H1 (cell line): ENCODE data around the gene HYDIN. TPM values are rescaled to one million over a fixed set of nuclear protein-coding genes. Genes with fewer than 3 reads are reported as not detected.

Source experiments
- CHD2 ChIP-seq: IDR thresholded peaks from 2 replicates; pipeline ENCODE4 v1.6.1; 2012; ENCODE audit warnings: low read length, improper control_type of control experiment
- CTCF ChIP-seq, 3 experiments: IDR thresholded peaks; 1 replicate in 2 of 3; 2 replicates in 1 of 3; pipeline versions ENCODE4 v1.5.1 to v1.6.1; 2011; ENCODE audit warnings: low read length in 3 of 3, mild to moderate bottlenecking in 3 of 3, inconsistent platforms in 2 of 3, low read depth in 1 of 3, moderate library complexity in 1 of 3; ENCODE audit not compliant: insufficient read depth in 1 of 3; ENCODE audit errors: control extremely low read depth in 1 of 3
- NANOG ChIP-seq: IDR thresholded peaks from 2 replicates; pipeline ENCODE4 v1.6.1; 2011; ENCODE audit warnings: low read length, low read depth, mild to moderate bottlenecking, inconsistent platforms; ENCODE audit not compliant: insufficient read depth, poor library complexity, severe bottlenecking
- POLR2AphosphoS5 ChIP-seq: IDR thresholded peaks from 2 replicates; pipeline ENCODE4 v1.6.1; 2011; ENCODE audit warnings: low read depth, low read length
- RAD21 ChIP-seq, 2 experiments: IDR thresholded peaks in 1 of 2; conservative IDR thresholded peaks in 1 of 2; 2 replicates each; pipeline ENCODE4 v1.6.1; 2011; ENCODE audit warnings: low read depth in 2 of 2, low read length in 2 of 2, improper control_type of control experiment in 1 of 2, inconsistent platforms in 1 of 2, mild to moderate bottlenecking in 1 of 2, moderate library complexity in 1 of 2
- USF2 ChIP-seq: IDR thresholded peaks from 2 replicates; pipeline ENCODE4 v1.6.1; 2011; ENCODE audit warnings: low read length, improper control_type of control experiment
- polyA plus RNA-seq, 7 experiments: library from polyadenylated mRNA; depleted of rRNA in 3 of 7; stranded (reverse) in 5 of 7; unstranded in 2 of 7; fragments of >200 nt in 5 of 7; fragments of 200-250 nt in 2 of 7; gene quantifications; 1 replicate in 5 of 7; 2 replicates in 1 of 7; 4 replicates in 1 of 7; pipeline versions ENCODE4 v1.2.1 to v1.2.3, GENCODE V29; 2011 to 2013; ENCODE audit warnings: missing spikeins in 2 of 7, mixed read lengths in 2 of 7
- total RNA-seq: library from RNA; stranded (reverse); fragmentation: NEBNext Ultra II Directional; extraction: Animal tissue kit (Norgen Biotek cat#: 25700); gene quantifications from 2 replicates; pipeline ENCODE4 v1.2.1, GENCODE V29; 2021

Gene HYDIN
- total and polyA plus RNA-seq, 2 of the 8 experiments (the other 6 are each of a cell fraction or from before 2014, with no cell fraction given) = 1.1 to 1.8 TPM

- no peak for TF ChIP-seq NANOG
- no peak for TF ChIP-seq RAD21 (IDR thresholded peaks at IDR 0.05 in 1 of 2, conservative IDR thresholded peaks at IDR 0.05 in 1 of 2; ENCODE audit: low read depth in 2 of 2, low read length in 2 of 2)
- TF ChIP-seq CTCF (IDR thresholded peaks at IDR 0.05; ENCODE audit: control extremely low read depth in 1 of 3, insufficient read depth in 1 of 3, low read depth in 1 of 3, low read length in 3 of 3) = no peak
- TF ChIP-seq USF2 = no peak
- no peak for TF ChIP-seq CHD2
- TF ChIP-seq POLR2AphosphoS5 = no peak
- TF ChIP-seq, all 59 proteins: peak for 0
Observed at GRCh38 chr16:71258372-71258771, 27.9 kb upstream of the HYDIN start (continued).
